ENCODE results near the gene LMLN.
"Not testable (repeated sequence)": the region's sequence is repeated elsewhere in the genome, so short reads cannot be mapped to it uniquely, and the experiment has no call there.

Gene LMLN

DNA sequence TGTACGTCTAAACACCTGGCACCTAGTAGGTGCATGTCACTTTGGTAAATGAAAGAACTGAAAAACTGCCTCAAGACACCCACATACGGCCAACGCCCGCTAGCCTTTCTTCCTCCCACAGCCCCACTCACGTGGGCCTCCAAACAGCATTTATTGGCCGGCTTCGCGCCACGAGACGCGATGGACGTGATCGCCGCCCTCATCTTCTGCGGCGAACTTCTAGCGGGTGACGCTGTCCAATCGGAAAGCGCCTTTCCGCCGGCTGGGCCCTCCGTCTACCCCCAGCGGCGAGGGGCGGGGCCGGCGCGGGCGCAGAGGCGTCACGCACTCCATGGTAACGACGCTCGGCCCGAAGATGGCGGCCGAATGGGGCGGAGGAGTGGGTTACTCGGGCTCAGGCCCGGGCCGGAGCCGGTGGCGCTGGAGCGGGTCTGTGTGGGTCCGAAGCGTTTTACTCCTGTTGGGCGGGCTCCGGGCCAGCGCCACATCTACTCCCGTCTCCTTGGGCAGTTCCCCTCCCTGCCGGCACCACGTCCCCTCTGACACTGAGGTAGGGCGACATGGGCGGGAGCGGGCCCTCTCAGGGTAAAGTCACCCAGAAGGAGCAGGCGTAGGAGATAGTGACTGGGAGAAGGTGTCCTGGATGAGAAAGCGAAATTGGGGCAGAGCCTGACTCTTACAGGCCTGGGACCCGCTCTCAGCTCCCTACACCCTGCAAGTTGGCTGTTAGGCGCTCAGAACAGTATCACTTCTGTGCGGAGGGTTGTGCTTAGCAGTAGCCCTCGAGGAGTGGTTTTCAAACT lies at the start of gene LMLN:
TSS of gene LMLN (plus strand) at position 327 of the 803 bp plus-strand sequence. CDS start at position 356, 29 bp downstream.
- peak; percentile 96 to 98 (median 98) for DNase-seq

- DNase-seq = no peak
These were observed 47.1 kb upstream of the LMLN start for GRCh38 chr3:197912741-197913476.

GRCh38 chr3:197913641-197914380 lies 46.2 kb upstream of the LMLN start:
- no peak for DNase-seq

- DNase-seq = not testable (repeated sequence)
These were observed 38.4 kb upstream of the LMLN start for GRCh38 chr3:197921429-197922275.

- DNase-seq = no peak
These were observed 33.6 kb upstream of the LMLN start for GRCh38 chr3:197926418-197926817.

DNA sequence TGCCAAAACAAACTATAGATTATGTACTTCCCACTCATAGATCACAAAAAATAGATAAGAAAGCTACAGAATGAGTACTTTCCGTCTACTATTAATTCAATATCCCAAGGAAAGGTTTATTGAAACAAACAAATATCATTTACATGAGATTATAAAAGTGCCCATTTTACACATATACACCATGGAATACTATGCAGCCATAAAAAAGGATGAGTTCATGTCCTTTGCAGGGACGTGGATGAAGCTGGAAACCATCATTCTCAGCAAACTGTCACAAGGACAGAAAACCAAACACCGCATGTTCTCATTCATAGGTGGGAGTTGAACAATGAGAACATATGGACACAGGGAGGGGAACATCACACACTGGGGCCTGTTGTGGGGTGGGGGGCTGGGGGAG lies 32.4 kb upstream of the LMLN start:
- DNase-seq = not testable (repeated sequence)

DNA sequence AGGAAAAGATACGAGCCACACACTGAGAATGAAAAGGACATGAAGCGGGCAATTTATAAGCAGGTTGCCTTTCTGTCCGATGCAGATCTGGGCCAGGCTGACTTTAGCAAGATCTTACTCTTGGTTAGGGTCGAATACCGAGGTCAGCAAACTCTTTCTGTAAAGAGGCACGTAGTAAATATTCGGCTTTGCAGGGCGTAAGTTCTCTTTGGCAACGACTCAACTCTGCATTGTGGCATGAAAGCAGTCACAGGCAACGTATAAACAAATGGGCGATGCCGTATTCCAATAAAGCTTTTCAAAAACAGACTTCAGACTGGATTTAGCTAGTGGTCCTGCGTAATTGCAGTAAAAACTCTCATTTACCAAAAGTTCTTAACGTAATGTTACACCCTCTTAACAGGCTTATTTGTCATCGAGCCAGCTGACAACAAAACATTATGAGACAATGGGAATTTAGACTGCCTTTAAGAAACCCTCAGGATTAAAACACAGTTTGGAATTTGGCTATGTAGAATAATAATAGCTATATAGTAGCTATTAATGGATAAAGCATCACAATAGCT lies 23.1 kb upstream of the LMLN start:
- DNase-seq = no peak

DNA sequence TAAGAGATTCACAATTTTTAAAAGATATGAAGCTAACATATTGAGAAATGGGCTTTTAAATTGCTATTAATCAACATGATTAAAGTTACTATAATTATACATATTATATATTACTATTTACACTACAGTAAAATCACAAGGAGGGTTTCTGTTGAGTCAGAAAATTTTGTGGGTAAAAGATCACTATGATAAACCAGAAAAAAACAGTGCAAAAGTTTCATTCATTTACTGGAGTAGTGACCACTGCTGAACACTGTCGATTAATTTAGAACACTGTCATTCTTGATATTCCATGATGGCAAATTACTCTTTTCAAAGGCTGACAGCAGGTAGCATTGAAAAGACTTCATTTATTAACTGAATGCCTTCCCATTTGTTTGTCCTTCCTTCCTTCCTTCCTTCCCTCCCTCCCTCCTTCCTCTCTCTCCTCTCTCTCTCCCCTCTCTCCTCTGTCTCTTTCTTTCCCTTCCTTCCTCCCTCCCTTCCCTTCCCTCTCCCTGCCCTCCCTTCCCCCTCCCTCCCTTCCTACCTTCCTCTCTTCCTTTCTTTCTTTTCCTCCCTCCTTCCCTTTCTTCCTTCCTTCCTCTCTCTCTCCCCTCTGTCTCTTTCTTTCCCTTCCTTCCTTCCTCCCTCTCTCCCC lies 19.2 kb upstream of the LMLN start:
- no peak for DNase-seq

- peak in 2 of 3 experiments; percentile 31 to 61 for DNase-seq
These were observed 17.0 kb upstream of the LMLN start for GRCh38 chr3:197942956-197943556.

DNA sequence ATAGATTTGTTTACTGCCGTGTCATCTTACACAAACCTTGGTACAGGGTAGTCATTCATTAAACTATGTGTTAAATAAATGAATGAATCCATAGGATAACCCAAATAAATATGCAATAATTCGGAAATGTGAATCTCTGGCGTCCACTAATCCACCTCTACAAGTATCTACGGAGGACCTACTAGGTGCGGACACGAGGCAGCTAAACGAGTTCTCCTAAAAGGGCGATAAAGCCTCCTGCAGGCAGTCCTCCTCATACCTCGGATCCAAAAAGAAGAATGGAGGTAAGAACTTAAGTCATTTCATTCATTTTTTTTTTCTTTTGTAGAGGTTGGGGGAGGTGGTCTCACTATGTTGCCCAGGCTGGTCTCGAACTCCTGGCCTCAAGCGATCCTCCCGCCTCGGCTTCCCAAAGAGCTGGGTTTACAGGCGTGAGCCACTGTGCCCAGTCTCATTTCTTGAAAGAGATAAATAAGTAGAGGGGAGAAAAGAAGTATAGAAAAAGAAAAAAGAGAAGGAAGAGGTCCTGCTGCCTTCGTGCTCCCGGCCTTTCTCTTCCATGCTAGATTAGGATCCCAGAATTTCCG lies 10.7 kb upstream of the LMLN start:
- DNase-seq = no peak

GRCh38 chr3:197949778-197950676 lies 10.0 kb upstream of the LMLN start, which contains the start of gene RPL35A:
Gene RPL35A, plus strand, starts transcription at chr3:197950190. Its CDS starts 778 bp downstream, at chr3:197950968.
- DNase-seq = peak; percentile 96 to 99 (median 97)

DNA sequence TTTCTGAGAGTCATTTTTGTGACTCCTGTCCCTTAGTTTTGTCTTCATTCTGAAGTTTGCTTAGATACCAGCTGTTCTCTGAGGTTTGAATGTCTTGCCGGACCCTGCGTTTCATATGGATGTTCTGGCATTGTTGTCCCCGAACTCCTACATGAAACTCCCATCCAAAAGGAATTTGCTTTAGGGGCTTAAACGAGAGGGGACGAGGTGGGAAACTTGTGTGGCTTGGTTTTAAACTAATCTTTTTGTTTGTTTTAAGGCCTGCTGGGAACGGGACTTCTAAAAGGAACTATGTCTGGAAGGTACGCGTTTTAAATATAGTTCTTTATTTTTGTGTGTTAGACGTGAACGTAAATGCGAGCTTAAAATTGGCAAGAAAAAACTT lies 9.3 kb upstream of the LMLN start:
- DNase-seq = no peak

DNA sequence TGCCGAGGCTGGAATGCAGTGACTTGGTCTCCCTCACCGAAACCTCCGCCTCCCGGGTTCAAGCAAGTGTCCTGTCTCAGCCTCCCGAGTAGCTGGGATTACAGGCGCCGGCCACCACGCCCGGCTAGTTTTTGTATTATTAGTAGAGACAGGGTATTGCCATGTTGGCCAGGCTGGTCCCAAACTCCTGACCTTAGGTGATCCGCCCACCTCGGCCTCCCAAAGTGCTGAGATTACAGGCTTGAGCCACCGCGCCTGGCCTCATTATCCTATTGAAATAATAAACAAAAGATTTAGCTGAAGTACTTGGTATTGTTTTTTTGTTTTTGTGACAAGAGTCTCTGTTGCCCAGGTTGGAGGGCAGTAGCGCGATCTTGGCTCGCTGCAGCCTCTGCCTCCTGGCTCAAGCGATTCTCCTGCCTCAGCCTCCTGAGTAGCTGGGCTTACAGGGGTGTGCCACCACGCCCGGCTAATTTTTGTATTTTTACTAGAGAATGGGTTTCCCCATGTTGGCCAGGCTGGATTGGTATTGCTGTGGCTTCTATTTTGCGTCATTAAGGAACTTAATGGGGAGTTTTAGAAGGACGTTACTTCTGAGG lies 8.5 kb upstream of the LMLN start:
- no peak for DNase-seq

DNA sequence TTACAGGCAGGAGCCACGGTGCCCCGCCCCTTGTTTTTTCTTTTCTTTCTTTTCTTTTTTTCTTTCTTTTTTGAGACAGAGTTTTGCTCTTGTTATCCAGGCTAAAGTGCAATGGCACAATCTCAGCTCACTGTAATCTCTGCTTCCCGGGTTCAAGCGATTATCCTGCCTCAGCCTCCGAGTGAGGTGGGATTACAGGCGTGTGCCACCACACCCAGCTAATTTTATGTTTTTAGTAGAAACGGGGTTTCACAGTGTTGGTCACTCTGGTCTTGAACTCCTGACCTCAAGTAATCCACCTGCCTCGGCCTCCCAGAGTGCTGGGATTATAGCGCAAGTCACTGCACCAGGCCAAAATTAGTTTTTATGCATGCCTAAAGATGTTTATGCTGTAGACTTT lies 7.6 kb upstream of the LMLN start:
- DNase-seq = no peak

GRCh38 chr3:197953325-197953724 lies 6.7 kb upstream of the LMLN start:
- no peak for DNase-seq

- peak in 1 of 3 experiments; percentile 11 for DNase-seq
These were observed 6.1 kb upstream of the LMLN start for GRCh38 chr3:197953881-197954280.

DNA sequence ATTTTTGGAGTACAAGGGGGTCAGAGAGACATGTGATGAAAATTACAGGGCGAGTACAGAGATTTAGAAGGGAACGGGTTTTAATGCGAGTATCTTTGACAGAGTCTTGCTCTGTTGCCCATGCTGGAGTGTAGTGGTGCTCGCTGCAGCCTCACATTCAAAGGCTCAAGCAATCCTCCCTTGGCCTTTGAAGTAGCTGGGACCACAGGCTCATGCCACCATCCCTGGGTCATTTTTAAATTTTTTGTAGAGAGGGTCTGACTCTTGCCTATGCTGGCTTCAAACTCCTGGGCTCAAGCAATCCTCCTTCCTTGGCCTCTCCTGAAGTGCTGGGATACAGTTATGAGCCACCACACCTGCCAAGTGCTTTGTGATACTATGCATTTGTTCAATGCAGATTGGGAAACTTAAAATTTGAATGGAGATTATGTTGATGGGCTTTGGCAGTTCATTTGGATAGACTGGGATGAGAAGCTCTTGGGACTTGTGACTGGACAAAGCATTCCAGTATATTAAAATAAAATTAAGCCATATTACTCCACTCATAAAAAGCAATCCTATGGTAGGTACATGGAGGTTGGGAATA lies 4.0 kb upstream of the LMLN start:
- DNase-seq = no peak

GRCh38 chr3:197956626-197956988 lies 3.4 kb upstream of the LMLN start:
- DNase-seq = no peak

GRCh38 chr3:197957790-197958133 lies 2.3 kb upstream of the LMLN start:
- no peak for DNase-seq
